Measurements from ENCODE around the gene UBE2D2. TPM values are rescaled to one million over a fixed set of nuclear protein-coding genes. Genes with fewer than 3 reads are reported as not detected.

Gene UBE2D2
- total and polyA plus RNA-seq, 10 of the 15 experiments (the other 5 are each of a cell fraction or from before 2014, with no cell fraction given): 58.6 to 245 (median 128) TPM

GRCh38 chr5:139636975-139637408 lies 75.9 kb downstream of the UBE2D2 start (continued):
- TF ChIP-seq NKRF (conservative IDR thresholded peaks at IDR 0.05) (no peak), POLR2A (IDR thresholded peaks at IDR 0.05; ENCODE audit: low read depth, low read length) (no peak), NR2F1 (conservative IDR thresholded peaks at IDR 0.05) (no peak; the same call in none of the 2 replicates), CBFB (IDR thresholded peaks at IDR 0.05; ENCODE audit: low read depth) (no peak; the same call in 1 of the 2 replicates), CUX1 (IDR thresholded peaks at IDR 0.05; ENCODE audit: insufficient replicate concordance, low read depth, low read length) (no peak), GABPA (IDR thresholded peaks at IDR 0.05; ENCODE audit: low read depth) (no peak), RELB (IDR thresholded peaks at IDR 0.05; ENCODE audit: low read depth) (no peak), ATF3 (IDR thresholded peaks at IDR 0.05; ENCODE audit: borderline replicate concordance, extremely low read depth, low read depth, low read length) (no peak), MXI1 (IDR thresholded peaks at IDR 0.05; ENCODE audit: low read depth, low read length) (no peak), NBN (IDR thresholded peaks at IDR 0.05) (peak; percentile 83), WRNIP1 (IDR thresholded peaks at IDR 0.05; ENCODE audit: borderline replicate concordance, low read depth, low read length) (no peak), ZNF274 (IDR thresholded peaks at IDR 0.05; ENCODE audit: insufficient read depth, insufficient read length) (no peak), CEBPB (IDR thresholded peaks at IDR 0.05; ENCODE audit: borderline replicate concordance in 1 of 2, low read depth in 2 of 2, low read length in 2 of 2) (no peak), ZNF687 (IDR thresholded peaks at IDR 0.05) (no peak), BRCA1 (IDR thresholded peaks at IDR 0.05; ENCODE audit: low read depth, low read length) (no peak)
